Stimulated activated CD4-positive, alpha-beta T cell treated with anti-CD3 and anti-CD28 coated beads, TNF-alpha, amount 100 ng/mL, for 4 hours (primary cell): ENCODE data around the gene MECR.

Experiments
- DNase-seq, 3 experiments: peaks; one replicate each; pipeline ENCODE4 v3.0.0-alpha.2; 2020; ENCODE audit warnings: low read depth in 3 of 3

The MECR gene

GRCh38 chr1:29255134-29255666 is 24.5 kb upstream of the MECR start:
- no peak for DNase-seq

- DNase-seq: no peak
These were observed 23.6 kb upstream of the MECR start for GRCh38 chr1:29254346-29254745.

DNA sequence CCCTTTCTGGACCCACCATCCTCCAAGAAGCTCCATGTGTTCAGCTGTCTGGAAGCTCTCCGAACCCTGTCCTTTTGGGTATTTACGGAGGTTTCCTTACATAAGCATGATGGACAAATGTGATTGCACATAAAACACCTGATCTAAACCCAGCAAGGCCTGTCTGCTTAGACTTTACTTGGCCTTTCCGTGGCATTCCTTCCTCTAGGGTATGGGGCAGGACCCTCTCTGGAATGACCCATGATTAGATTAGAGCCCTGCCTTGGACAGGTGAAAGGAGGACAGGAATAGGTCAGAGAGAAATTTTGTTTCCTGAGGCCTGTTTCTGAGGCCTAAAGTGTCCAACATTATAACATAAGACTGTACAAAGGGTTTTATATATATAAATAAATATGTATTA is 22.4 kb upstream of the MECR start:
- DNase-seq: no peak

DNA sequence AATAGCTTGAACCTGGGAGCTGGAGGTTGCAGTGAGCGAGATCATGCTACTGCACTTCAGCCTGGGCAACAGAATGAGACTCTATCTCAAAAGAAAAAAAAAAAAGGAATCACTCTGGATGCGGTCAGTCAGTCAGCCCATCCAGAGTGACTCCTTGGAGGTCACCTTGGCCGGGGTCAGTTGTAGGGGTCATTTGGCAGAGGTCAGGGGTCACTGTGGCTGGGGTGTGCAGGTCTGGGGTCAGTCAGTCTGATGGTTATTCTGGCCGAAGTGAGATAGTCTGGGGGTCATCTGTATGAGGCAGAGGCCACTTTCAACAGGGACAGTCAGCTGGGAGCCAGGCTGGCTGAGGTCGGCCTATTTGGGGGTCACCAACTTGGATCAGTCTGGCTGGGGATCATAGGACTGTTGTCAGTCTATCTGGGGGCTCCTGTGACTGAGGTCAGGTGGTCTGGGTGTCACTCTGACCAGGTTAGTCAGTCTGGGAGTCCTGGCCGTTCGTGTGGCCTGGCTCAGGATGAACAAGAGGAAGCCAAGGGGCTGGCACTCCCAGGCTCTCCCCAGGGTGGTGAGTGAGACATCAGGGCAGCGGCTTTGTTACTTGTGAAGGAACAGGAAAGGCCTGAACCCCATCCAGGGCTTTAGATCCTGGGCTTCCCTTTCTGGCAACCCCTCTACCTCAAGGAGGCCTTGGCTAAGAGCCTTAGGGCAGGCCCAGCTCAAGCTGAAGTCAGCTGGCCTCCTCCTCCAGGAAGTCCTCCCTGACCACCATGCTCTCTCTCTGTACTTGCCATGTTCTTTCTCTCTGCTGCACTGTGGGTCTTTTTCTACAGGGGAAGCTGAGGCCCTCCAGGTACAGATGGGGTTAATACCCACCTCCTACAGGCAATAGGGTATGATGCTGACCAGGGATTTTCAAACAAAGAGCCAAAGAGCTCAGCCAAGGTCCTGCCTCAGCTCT is 20.7 kb upstream of the MECR start:
- DNase-seq: no peak

DNA sequence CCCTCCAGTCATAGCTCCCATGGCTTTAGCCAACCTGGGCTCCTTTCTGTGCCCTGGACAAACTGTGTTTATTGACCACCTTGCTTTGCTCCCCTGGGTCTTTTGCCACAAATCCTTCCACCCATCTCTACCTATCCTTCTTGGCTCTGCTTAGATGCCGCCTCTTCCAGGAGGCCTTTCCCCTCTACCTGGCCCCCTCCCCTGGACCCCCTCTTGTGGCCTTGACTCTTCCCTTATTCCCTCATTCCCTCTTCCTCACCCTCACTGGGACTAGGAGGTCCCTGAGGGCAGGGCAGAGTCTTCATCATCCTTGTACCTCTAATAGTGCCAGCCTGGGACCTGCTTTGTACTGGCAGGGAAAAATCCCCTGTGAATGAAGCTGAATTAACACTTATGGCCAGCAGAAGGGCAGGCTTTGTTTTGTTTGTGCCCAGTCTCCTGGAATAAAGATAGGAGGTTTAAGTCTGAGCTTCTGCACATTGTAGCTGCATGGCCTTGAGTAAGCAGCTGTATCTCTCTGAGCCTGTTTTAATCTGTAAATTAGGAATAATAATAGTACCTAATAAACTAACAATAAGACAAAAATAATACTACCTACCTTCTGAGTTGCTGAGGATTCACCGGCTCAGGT is 19.3 kb upstream of the MECR start:
- DNase-seq: no peak

GRCh38 chr1:29249170-29249691 is 18.5 kb upstream of the MECR start:
- no peak for DNase-seq

- no peak for DNase-seq
These were observed 17.7 kb upstream of the MECR start for GRCh38 chr1:29248409-29248808.

GRCh38 chr1:29247571-29248273 is 17.0 kb upstream of the MECR start:
- DNase-seq: no peak

GRCh38 chr1:29247044-29247443 is 16.3 kb upstream of the MECR start:
- no peak for DNase-seq

GRCh38 chr1:29245876-29246275 is 15.1 kb upstream of the MECR start:
- DNase-seq: no peak

GRCh38 chr1:29245261-29245660 is 14.5 kb upstream of the MECR start:
- no peak for DNase-seq

DNA sequence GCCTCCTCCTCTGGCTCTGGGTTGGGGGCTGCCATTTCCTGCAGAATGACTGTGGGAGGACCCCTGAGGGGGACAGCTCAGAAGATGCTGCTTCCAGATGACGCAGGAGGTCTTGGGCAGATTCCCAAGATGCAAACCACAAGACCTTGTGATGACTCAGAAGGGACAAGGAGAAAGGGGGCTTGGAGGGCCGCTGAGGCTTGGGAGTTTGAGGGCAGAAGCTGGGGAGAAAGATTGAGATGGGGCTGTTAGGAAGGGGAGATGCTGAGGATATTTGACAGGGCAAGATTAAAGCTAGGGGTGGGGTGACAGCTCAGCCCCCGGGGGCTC is 13.1 kb upstream of the MECR start:
- DNase-seq: no peak

DNA sequence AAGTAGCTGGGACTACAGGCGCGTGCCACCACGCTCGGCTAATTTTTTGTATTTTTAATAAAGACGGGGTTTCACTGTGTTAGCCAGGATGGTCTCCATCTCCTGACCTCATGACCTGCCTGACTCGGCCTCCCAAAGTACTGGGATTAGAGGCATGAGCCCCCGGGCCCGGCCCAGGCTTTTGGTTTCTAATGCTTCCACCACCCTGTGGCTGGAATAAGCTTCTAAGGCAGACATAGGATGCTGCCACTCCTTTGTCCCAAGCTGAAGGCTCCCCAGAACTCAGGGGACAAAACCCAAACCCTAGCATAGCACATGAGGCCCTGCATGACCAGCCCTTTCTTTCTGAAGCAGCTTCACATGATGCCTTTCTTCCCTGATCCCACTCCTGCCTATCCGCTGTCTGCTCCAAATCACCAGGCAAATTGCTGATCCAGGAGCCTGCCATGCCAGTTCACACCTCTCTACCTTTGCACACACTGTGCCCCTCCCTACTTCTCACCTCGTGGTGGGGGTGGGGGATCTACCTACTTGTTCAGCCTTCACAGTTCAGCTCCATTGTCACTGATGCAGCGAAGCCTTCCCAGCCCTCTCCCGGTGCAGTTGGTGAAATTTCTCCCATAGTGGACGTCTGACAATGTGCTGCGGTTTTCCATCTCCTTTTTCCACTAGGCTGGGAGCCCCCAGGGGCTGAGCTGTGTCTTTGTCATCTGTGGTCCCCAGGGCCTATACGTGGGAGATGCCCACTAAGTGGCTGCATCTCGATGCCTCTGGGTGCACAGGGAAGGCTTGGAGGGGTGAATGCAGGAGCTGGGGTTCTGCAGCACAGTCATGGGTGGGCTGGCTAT is 12.5 kb upstream of the MECR start:
- DNase-seq: no peak

GRCh38 chr1:29240986-29241385 is 10.3 kb upstream of the MECR start:
- DNase-seq: no peak

- DNase-seq: no peak
These were observed 9.7 kb upstream of the MECR start for GRCh38 chr1:29240400-29240837.

DNA sequence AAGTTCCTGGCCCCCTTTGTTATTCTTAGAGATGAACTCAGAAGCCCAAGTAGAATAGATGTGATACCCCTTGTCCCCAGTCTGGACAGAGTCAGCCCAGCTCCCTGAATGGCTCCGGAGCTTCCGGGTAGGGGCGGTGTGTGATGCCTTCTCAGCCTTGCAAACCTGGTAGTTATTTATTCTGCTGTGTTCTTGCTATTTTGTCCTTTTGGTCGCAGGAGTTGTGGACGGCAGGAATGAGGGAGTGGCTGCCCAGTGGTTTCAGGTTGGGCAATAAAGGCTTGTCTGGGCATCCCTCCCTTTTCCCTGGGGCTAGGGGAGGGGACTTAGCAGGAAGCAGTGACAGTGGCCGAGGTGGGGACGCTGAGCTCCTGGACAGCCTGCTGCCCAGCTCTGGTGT is 8.4 kb upstream of the MECR start:
- DNase-seq: no peak

GRCh38 chr1:29238620-29239002 is 7.9 kb upstream of the MECR start:
- no peak for DNase-seq

GRCh38 chr1:29237852-29238619 is 7.3 kb upstream of the MECR start:
- DNase-seq: no peak

GRCh38 chr1:29237129-29237821 is 6.5 kb upstream of the MECR start:
- no peak for DNase-seq

DNA sequence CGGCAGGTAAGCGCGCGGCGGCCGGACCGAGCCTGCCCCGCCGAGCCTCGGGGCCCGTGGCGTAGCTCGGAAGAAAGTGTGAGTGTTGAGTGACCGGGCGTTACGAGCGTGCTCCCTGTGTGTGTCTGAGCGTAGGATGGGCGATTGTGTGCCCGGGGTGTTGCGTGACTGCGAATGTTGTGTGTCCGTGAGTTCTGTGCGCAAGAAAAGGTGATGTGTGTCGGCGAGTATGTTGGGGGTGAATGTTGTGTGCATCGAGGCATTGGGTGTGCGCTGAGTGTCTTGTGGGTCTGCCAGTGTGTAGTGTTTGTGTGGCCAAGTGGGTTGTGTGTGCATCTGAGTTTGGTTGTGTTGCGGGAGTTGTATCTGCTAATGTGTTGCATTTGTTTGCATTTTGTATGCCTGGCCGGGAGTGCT is 6.0 kb upstream of the MECR start:
- DNase-seq: no peak
